HG03565 (cell line): ENCODE results near the gene ALDH1A2.
"Not testable (repeated sequence)": the region's sequence is repeated elsewhere in the genome, so short reads cannot be mapped to it uniquely, and the experiment has no call there.

ENCODE experiments used
- ATAC-seq: cut with Tn5 transposase; IDR thresholded peaks from one replicate; pipeline ENCODE4 v1.9.1; 2021; ENCODE audit warnings: mild to moderate bottlenecking, moderate library complexity; ENCODE audit not compliant: unreplicated experiment

ALDH1A2 gene

GRCh38 chr15:58069008-58069407 lies 3.5 kb upstream of the ALDH1A2 start:
- ATAC-seq = no peak

- peak; percentile 48 for ATAC-seq
These were observed 744 bp upstream of the ALDH1A2 start for GRCh38 chr15:58066042-58066867.

- ATAC-seq = no peak
These were observed 499 bp downstream of the ALDH1A2 start for GRCh38 chr15:58064980-58065444.

- ATAC-seq = no peak
These were observed 1.2 kb downstream of the ALDH1A2 start for GRCh38 chr15:58064082-58064979.

GRCh38 chr15:58063614-58064013 lies 1.9 kb downstream of the ALDH1A2 start:
- no peak for ATAC-seq

GRCh38 chr15:58062983-58063382 lies 2.5 kb downstream of the ALDH1A2 start:
- ATAC-seq = no peak

GRCh38 chr15:58062175-58062574 lies 3.3 kb downstream of the ALDH1A2 start:
- ATAC-seq = no peak

GRCh38 chr15:58060575-58060974 lies 4.9 kb downstream of the ALDH1A2 start:
- ATAC-seq = no peak

- ATAC-seq = no peak
These were observed 6.8 kb downstream of the ALDH1A2 start for GRCh38 chr15:58058729-58059128.

- ATAC-seq = no peak
These were observed 7.4 kb downstream of the ALDH1A2 start for GRCh38 chr15:58058073-58058472.

- no peak for ATAC-seq
These were observed 8.0 kb downstream of the ALDH1A2 start for GRCh38 chr15:58057559-58057958.

- no peak for ATAC-seq
These were observed 9.5 kb downstream of the ALDH1A2 start for GRCh38 chr15:58056015-58056414.

- no peak for ATAC-seq
These were observed 12.0 kb downstream of the ALDH1A2 start for GRCh38 chr15:58053315-58054153.

GRCh38 chr15:58052334-58052733 lies 13.2 kb downstream of the ALDH1A2 start:
- no peak for ATAC-seq

GRCh38 chr15:58049520-58050227 lies 15.8 kb downstream of the ALDH1A2 start:
- no peak for ATAC-seq

- ATAC-seq = no peak
These were observed 17.2 kb downstream of the ALDH1A2 start for GRCh38 chr15:58048261-58048660.

- no peak for ATAC-seq
These were observed 18.4 kb downstream of the ALDH1A2 start for GRCh38 chr15:58047149-58047548.

GRCh38 chr15:58046467-58046866 lies 19.0 kb downstream of the ALDH1A2 start:
- ATAC-seq = no peak

- ATAC-seq = not testable (repeated sequence)
These were observed 20.1 kb downstream of the ALDH1A2 start for GRCh38 chr15:58045376-58045775.

- ATAC-seq = no peak
These were observed 21.0 kb downstream of the ALDH1A2 start for GRCh38 chr15:58044551-58044950.
